Measurements from ENCODE around the gene ROPN1L. TPM values are rescaled to one million over a fixed set of nuclear protein-coding genes. Genes with fewer than 3 reads are reported as not detected.

Gene ROPN1L
- total and polyA plus RNA-seq, 2 of the 13 experiments (the other 11 are each of a cell fraction or from before 2014, with no cell fraction given) = not detected

- no peak for TF ChIP-seq KLF15 (CRISPR knock-in tag; IDR thresholded peaks at IDR 0.05; ENCODE audit: borderline replicate concordance)
- TF ChIP-seq, protein P1, sequence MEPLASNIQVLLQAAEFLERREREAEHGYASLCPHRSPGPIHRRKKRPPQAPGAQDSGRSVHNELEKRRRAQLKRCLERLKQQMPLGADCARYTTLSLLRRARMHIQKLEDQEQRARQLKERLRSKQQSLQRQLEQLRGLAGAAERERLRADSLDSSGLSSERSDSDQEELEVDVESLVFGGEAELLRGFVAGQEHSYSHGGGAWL (CRISPR knock-in tag; IDR thresholded peaks at IDR 0.05) = no peak
- no peak for TF ChIP-seq ZNF646 (CRISPR knock-in tag; IDR thresholded peaks at IDR 0.05)
- no peak for TF ChIP-seq GATAD2A (CRISPR knock-in tag; IDR thresholded peaks at IDR 0.05)
- no peak for TF ChIP-seq SALL2 (CRISPR knock-in tag; IDR thresholded peaks at IDR 0.05)
- no peak for TF ChIP-seq FOXJ3 (CRISPR knock-in tag; IDR thresholded peaks at IDR 0.05; ENCODE audit: borderline replicate concordance)
- TF ChIP-seq HDAC1 (CRISPR knock-in tag; IDR thresholded peaks at IDR 0.05) = no peak
- TF ChIP-seq HMGXB4 (CRISPR knock-in tag; IDR thresholded peaks at IDR 0.05; ENCODE audit: borderline replicate concordance in 1 of 2, low read depth in 1 of 2) = no peak
- TF ChIP-seq ZNF878 (CRISPR knock-in tag; IDR thresholded peaks at IDR 0.05) = no peak
- no peak for TF ChIP-seq GATA4 (IDR thresholded peaks at IDR 0.05; ENCODE audit: borderline replicate concordance, low read depth)
- no peak for TF ChIP-seq ZNF839 (CRISPR knock-in tag; IDR thresholded peaks at IDR 0.05; ENCODE audit: borderline replicate concordance)
- no peak for TF ChIP-seq NFYC (CRISPR knock-in tag; IDR thresholded peaks at IDR 0.05)
- in situ Hi-C loops (cut with HindIII; ENCODE audit: extremely low pct_ligation_motif_present, low pct_unique_long_range_greater_than_20kb) = no loop called here
- peaks cover 1 to 40% of the 10 kb centered on the region in 2 experiments; a peak in 4 of 5 replicates for H3K27me3 ChIP-seq (ENCODE audit: control insufficient read depth in 1 of 2, insufficient read depth in 2 of 2, low read length in 2 of 2)
- no peak overlapping the region for H2AFZ ChIP-seq (ENCODE audit: low read length)
- H3K79me2 ChIP-seq (ENCODE audit: insufficient read depth, low read length) = no peaks in the 10 kb centered on the region
- FAIRE-seq (no peak), ATAC-seq (no peak), DNase-seq (ENCODE audit: low spot score) (no peak)
- H3K4me1 ChIP-seq (ENCODE audit: insufficient read depth, low read length) = no peaks in the 10 kb centered on the region
- peaks cover 19% of the 10 kb centered on the region for H3K9me3 ChIP-seq (ENCODE audit: low read length)
- 68% methylated on average over 9 of the region's 9 CpGs for whole genome bisulfite sequencing (ENCODE audit: low lambda C conversion rate)
- H3K9ac ChIP-seq (ENCODE audit: insufficient read depth, low read depth, low read length) = no peak overlapping the region
- no peak overlapping the region for H3K27ac ChIP-seq (ENCODE audit: extremely low read length, insufficient read depth, low read length)
- ChIA-PET POLR2A (no interaction called here), CTCF (ENCODE audit: low intra/inter-chr PET ratio, low total read pairs) (no interaction called here)
- no peaks in the 10 kb centered on the region for H3K36me3 ChIP-seq (replicated peaks in 1 of 2; ENCODE audit: control insufficient read depth in 1 of 2, insufficient read depth in 2 of 2, low read length in 2 of 2)
- intact Hi-C loops (cut with micrococcal nuclease; ENCODE audit: unreplicated experiment) = no loop called here
- H3K4me3 ChIP-seq (replicated peaks in 1 of 3; ENCODE audit: insufficient read depth in 1 of 3, low read depth in 2 of 3, low read length in 3 of 3) = no peak overlapping the region
- no peaks in the 10 kb centered on the region for H4K20me1 ChIP-seq (ENCODE audit: insufficient read depth, low read length)
- BruUV-seq (replicated peaks) = no TSS peak
- no peak overlapping the region for H3K4me2 ChIP-seq (ENCODE audit: low read depth, low read length)
These were observed 50.0 kb downstream of the ROPN1L start for GRCh38 chr5:10491673-10492026.
